Measurements from ENCODE around the gene TSPAN8.
"Not testable (repeated sequence)": the region's sequence is repeated elsewhere in the genome, so short reads cannot be mapped to it uniquely, and the experiment has no call there.

The TSPAN8 gene

DNA sequence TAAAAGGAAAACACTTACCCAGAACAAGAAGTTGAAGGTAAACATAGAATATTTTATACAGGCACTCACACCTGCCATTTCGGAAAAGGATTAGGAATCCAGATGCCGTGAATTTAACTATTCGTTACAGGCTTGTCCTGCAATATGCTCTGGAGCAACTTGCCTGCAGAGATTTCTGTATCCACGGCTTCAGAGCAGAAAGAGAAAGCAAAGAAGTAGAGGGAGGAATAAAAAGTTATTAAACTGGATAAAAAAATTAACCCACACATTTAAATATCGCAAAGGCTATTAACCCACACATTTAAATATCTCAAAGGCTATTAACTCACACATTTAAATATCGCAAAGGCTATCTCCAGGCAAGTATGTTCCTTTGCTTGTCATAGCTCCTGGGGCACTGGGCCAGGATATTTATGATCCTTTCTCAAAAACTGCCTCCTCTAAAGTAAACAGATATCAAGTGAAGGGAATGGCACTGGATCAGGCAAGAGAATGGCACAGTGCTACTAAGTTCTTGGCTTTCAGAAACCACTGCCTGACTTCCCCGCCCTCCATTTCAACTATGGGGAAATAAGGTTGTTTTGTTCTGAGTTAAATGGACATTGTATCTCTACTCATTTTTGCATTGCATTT is at the start of gene TSPAN8:
Gene TSPAN8 (minus strand): TSS at position 399 of the 633 bp plus-strand sequence. CDS start 321 bp downstream, at position 78.
- DNase-seq = no peak

GRCh38 chr12:71201136-71201679 is 43.4 kb upstream of the TSPAN8 start:
- DNase-seq = no peak

GRCh38 chr12:71200706-71201105 is 42.9 kb upstream of the TSPAN8 start:
- no peak for DNase-seq

- no peak for DNase-seq
Measured at GRCh38 chr12:71197460-71197859, 39.7 kb upstream of the TSPAN8 start.

- DNase-seq = no peak
Measured at GRCh38 chr12:71195338-71195896, 37.6 kb upstream of the TSPAN8 start.

DNA sequence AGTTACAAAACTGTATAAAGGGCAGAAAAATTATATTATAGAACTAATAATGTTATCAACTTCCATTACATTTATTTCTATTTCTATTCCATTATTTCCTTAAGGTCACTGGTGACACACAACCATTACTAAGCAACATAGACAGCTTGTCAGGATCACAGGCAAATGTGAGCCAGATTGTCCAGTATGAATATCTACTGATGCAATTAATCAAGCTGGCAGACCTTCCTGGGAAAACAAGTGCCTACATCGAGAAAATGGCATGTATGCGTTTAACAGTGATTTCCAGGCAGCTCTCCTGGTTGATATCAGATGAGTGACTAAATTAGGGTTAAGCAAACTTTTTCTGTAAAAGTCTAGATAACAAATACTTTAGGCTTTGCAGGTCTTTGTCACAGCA is 36.9 kb upstream of the TSPAN8 start:
- DNase-seq = no peak

DNA sequence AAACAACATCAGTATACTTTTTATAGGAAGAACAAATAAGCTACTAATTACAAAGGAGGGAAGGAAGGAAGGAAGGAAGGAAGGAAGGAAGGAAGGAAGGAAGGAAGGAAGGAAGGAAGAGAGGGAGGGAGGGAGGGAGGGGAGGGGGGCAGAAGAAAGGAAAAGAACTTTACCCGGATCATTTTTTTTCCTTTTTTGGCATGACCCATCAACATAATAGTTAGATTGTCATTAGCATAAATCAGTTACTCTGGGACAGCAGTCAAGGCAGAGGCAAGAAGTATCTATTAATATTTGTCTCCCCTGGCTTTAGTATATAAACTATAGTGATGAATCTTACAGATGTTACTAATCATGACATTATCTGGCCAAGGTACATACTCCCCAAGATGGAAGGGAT is 35.2 kb upstream of the TSPAN8 start:
- no peak for DNase-seq

DNA sequence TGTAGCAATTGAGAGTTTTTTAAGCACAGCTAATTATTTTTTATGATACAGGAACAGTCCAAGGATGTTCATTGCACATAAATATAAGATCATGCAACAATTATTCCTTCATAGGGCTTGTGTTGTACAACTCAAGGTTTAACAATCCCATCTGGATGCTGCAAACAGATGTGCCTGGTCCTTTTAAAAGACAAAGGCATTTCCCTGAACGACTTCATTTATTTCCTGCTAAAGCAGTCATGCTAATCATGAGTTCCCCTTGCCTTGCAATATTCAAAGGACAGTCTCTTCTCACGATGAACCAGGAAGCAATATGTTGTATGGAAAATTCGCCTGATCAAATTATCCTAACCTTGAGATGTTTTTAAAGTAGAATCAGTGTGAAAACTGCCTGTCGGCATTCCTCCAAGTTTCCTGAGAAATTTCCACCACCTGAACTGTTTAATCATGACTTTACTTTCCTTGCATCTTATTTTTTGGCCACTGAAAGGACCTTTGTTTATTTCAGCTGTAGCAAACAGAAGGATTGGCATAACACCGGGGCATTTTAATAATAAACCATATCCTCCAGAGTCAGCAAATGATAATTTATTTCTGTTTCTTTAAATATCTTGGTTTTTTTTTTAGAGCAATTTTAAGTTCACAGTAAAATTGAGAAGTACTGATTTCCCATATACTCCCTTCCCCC is 33.9 kb upstream of the TSPAN8 start:
- no peak for DNase-seq

DNA sequence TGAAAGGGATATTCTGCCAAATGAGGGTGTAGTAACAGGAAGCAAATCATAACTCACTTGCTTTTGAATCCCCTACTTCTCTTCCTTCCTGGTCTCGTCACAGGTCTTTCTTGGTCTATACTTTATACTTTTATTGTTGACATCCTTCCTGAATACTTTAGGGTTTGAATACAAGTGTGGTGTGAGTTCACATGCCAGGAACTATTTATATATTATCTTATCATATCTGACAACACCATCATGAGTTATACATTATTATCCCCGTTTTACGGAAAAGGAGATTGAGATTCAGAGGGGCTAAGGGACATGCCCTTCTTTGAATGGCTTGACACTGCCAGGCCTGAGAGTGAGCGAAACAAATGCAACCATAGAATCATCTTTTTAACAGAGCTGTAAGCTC is 33.0 kb upstream of the TSPAN8 start:
- no peak for DNase-seq

DNA sequence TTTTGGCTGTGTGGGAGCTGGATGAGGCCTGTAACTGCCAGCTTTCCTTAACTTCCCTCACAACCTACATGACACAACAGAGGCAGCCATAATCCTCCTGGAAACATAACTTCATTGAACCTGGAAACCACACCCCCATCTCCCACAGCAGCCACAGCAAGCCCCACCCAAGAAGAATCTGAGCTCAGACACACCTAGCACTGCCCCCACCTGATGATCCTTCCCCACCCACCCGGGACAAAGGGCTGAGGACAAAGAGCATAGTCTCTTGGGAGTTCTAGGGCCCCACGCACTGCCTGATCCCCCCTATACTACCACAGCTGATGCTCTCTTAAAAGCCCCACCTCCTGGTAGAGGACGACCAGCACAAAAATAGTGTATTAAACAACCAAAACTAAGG is 29.6 kb upstream of the TSPAN8 start:
- DNase-seq = no peak

GRCh38 chr12:71186571-71187288 is 28.9 kb upstream of the TSPAN8 start:
- no peak for DNase-seq

DNA sequence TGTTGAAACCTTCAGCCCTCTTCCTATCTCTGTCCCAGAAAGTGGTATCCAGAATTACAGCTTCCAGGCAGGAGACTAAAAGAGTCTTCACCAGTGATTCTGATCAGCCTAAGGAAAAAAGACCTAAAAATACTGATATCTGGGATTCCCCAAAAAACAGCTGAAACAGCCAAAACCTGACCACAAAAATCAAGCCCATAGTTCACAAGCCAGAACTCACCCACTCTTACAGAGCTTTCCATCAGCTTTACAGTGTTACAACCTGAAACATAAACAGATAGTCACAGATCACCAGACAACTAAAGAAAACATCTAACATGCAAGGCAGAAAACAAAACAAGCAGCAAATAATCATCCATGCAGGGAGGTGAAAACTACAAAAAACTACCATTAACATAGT is 26.0 kb upstream of the TSPAN8 start:
- DNase-seq = no peak

DNA sequence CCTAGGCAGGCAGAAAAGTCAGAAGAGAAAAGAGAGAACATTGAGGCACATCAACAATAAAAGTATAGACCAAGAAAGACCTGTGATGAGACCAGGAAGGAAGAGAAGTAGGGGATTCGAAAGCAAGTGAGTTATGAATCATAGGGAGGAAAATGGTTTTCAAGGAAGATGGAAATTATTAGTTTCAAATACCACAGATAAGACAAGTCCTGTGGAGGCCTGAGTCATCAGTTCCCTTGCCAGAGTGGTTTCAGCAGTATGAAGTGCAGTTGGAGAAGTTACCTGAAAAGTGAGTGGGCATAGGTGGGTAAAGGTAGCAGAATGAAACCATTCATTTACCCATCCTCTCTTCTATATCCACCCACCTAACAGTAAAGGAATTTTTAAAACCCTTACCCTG is 25.2 kb upstream of the TSPAN8 start:
- no peak for DNase-seq

DNA sequence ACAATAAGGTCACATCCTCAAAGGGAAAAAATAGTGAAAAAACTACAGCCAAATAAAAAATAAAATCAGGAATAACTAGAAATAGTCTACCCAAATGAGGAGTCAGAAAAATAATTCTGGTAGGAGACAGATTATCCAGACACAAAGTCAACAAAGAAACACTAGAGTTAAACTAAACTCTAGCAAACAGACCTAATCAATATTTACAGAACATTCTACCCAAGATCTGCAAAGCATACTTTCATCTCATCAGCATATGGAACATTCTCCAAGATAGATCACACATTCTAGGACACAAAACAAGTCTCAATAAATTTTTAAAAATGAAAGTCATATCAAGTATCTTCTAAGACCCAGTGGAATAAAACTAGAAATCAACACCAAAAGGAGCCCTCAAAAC is 20.4 kb upstream of the TSPAN8 start:
- DNase-seq = no peak

DNA sequence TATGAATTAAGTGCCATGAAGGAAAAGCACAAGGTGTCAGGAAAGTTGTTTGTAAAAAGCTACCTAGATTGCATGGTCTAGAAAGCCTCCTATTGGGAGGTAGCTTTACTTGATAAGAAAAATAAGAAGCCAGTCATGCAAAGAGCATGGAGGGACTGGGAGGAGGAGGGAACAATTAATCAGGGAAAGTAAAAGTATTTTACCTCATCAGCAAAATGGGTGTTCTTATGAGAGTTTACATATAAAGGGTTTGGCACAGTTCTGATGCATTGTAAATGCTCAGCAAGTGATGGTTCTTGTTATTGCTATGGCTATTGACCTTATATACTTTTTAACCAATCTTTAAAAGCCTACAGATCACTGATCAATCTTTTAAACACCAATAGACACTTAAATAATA is 17.0 kb upstream of the TSPAN8 start:
- DNase-seq = no peak

- no peak for DNase-seq
Measured at GRCh38 chr12:71174146-71174545, 16.3 kb upstream of the TSPAN8 start.

DNA sequence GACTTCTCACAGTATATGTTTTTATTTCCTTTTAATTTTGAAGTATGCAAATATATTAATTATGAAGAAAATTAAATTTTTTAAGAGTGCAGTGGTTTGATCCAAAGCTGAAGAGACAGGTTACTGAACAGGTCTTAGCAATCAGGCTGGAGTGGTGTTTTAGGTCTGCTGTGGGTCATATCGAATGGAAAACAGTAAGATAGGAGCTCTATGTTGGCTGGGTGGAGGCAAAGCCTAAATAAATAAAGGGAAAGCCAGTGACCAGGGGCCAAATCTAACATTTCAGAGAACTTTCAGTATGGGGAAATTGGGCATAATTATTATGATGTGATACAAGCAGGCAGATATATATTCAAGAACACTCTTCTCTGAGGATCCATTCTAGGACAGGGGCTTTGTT is 12.7 kb upstream of the TSPAN8 start:
- DNase-seq = no peak

- DNase-seq = no peak
Measured at GRCh38 chr12:71169286-71169685, 11.5 kb upstream of the TSPAN8 start.

DNA sequence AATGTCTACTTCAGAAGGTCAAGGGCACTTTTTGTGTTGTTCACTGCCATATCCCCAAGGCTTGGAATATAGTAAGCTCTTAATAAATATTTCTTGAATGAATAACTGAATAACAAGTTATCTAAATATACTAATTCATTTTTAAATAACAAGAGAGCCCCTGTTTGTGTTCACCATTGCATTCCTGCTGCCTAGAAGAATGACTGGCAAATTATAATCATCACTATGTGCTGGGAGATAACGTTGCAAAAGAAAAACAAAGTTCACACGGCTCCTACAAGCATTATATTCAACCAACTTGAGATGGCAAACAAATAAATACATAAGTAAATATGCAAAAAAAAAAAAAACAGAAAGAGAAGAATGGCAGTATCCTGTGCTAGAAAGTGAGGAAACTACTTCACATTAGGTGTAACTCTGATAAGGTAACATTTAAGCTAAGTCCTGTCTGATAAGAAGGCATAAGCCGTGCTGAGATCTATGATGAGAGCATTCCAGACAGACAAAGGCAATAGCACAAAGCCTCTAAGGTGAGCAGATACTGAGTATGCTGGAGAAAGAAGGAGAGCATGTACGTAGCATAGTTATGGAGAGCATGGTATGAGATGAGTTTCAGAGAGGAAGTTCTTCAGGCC is 9.2 kb upstream of the TSPAN8 start:
- DNase-seq = no peak

DNA sequence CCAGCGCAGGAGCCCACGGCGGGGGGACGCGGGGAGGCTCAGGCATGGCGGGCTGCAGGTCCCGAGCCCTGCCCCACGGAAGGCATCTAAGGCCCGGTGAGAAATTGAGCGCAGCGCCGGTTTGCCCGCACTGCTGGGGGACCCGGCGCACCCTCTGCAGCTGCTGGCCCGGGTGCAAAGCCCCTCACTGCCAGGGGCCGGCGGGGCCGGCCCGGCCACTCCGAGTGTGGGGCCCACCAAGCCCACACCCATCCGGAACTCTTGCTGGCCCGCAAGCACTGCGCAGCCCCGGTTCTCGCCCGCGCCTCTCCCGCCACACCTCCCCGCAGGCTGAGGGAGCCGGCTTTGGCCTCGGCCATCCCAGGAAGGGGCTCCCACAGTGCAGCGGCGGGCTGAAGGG is 8.5 kb upstream of the TSPAN8 start:
- DNase-seq = no peak

DNA sequence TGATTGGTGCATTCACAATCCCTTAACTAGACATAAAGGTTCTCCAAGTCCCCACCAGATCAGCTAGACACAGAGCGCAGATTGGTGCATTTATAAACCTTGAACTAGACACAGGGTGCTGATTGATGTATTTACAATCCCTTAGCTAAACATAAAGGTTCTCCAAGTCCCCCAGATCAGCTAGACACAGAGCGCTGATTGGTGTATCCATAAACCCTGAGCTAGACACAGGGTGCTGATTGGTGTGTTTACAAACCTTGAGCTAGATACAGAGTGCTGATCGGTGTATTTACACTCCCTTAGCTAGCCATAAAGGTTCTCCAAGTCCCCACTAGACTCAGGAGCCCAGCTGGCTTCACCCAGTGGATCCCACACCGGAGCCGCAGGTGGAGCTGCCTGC is 8.0 kb upstream of the TSPAN8 start:
- not testable (repeated sequence) for DNase-seq

DNA sequence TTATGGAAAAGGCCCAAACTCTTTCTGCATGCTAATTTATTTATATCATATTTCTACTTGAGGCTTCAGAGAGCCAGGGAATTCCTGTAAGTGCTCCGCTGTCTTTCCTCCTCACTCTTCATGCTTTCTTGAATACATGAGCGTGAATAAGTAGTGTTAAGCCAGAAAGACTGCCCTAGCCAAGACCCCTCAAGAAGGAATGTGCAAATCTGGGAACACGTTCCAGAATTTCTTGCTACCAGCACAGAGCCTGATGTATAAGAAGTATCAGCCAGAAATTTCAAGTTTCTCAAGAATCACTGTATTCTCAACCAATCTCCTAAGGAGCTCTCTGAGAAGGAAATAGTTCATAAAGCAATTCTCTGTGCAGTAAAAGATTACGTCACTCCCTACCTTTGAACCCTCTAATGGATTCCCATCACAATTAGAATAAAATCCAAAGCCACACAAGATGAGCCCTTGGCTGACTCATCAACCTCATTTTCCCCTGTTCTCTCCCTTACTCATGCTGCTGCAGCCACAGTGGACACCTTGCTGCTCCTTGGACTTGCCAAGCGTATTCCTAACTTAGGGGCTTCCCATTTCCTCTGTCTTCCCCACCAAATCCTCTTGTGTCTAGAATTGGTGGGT is 6.9 kb upstream of the TSPAN8 start:
- no peak for DNase-seq

DNA sequence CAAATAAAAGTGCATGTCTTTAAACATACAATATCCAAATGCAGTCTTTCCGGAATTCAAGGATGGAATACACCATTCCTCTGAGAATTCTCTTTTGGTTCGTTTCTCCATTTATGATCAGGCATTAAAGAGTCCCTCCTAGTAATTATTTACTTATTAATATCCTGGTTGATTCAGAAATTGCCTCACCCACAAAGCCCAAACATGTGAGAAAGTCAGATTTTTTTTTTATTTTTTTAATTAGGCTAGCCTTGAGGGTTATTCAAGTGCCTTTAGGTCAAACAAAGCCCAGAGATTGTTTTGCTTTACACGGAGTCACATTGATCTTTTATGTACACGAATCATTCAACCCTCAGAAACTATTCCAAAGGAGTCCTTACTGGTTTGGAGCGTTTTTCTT is 6.4 kb upstream of the TSPAN8 start:
- no peak for DNase-seq
